Measurements from ENCODE around the gene SCN8A.

Gene SCN8A

GRCh38 chr12:51834411-51834810 is 243.4 kb downstream of the SCN8A start:
- no peak for DNase-seq (ENCODE audit: low spot score)

GRCh38 chr12:51836041-51836826 is 245.2 kb downstream of the SCN8A start:
- DNase-seq (ENCODE audit: low spot score), result no peak

- no peak for DNase-seq (ENCODE audit: low spot score)
These were observed 245.8 kb downstream of the SCN8A start for GRCh38 chr12:51836827-51837173.

- no peak for DNase-seq (ENCODE audit: low spot score)
These were observed 246.3 kb downstream of the SCN8A start for GRCh38 chr12:51837286-51837685.

GRCh38 chr12:51838036-51838435 is 247.0 kb downstream of the SCN8A start:
- DNase-seq (ENCODE audit: low spot score), result no peak

- no peak for DNase-seq (ENCODE audit: low spot score)
These were observed 247.7 kb downstream of the SCN8A start for GRCh38 chr12:51838762-51839161.

GRCh38 chr12:51839310-51839947 is 248.4 kb downstream of the SCN8A start:
- no peak for DNase-seq (ENCODE audit: low spot score)

- DNase-seq (ENCODE audit: low spot score), result no peak
These were observed 249.9 kb downstream of the SCN8A start for GRCh38 chr12:51840966-51841365.

GRCh38 chr12:51841727-51842126 is 250.7 kb downstream of the SCN8A start:
- DNase-seq (ENCODE audit: low spot score), result no peak

GRCh38 chr12:51844854-51845253 is 253.8 kb downstream of the SCN8A start:
- DNase-seq (ENCODE audit: low spot score), result no peak

GRCh38 chr12:51845482-51845881 is 254.4 kb downstream of the SCN8A start:
- DNase-seq (ENCODE audit: low spot score), result no peak

GRCh38 chr12:51846271-51846691 is 255.2 kb downstream of the SCN8A start:
- DNase-seq (ENCODE audit: low spot score), result no peak

GRCh38 chr12:51846911-51847642 is 256.0 kb downstream of the SCN8A start:
- peak; percentile 90 for DNase-seq (ENCODE audit: low spot score)

- DNase-seq (ENCODE audit: low spot score), result peak; percentile 87
These were observed 256.8 kb downstream of the SCN8A start for GRCh38 chr12:51847643-51848325.

- no peak for DNase-seq (ENCODE audit: low spot score)
These were observed 257.3 kb downstream of the SCN8A start, which contains the start of gene FIGNL2 for GRCh38 chr12:51848326-51848727. TSS of gene FIGNL2 (minus strand) at chr12:51848718. CDS start at chr12:51822413, 26,305 bp downstream.

GRCh38 chr12:51848841-51849735 is 258.1 kb downstream of the SCN8A start:
- peak; percentile 92 for DNase-seq (ENCODE audit: low spot score)

- DNase-seq (ENCODE audit: low spot score), result no peak
These were observed 259.3 kb downstream of the SCN8A start for GRCh38 chr12:51850081-51850964.

- no peak for DNase-seq (ENCODE audit: low spot score)
These were observed 259.9 kb downstream of the SCN8A start for GRCh38 chr12:51850965-51851299.

GRCh38 chr12:51851413-51852124 is 260.5 kb downstream of the SCN8A start:
- DNase-seq (ENCODE audit: low spot score), result no peak

Data from HuH-7.5 (cell line).